Activated CD4-positive, alpha-beta T cell treated with anti-CD3 and anti-CD28 coated beads, Interleukin-2, amount 10 ng/mL, durations not matched to agents 7 days and 5 days (primary cell): ENCODE measurements around the gene PARP12. TPM values are rescaled to one million over a fixed set of nuclear protein-coding genes. Genes with fewer than 3 reads are reported as not detected.
A peak's percentile ranks its signal among the peaks of the same experiment; 100 is the strongest.

ENCODE experiments used
- CTCF ChIA-PET: fragments of 350-600 bp; sonication (Branson Sonifier 250); formaldehyde crosslinking; loops from one replicate; lab custom pipeline; 2021; ENCODE audit warnings: antibody characterized with exemption; lab: Charles Lee
- POLR2A ChIA-PET: fragments of 350-600 bp; sonication (Branson Sonifier 250); formaldehyde crosslinking; loops from one replicate; lab custom pipeline; 2021; ENCODE audit warnings: antibody characterized with exemption; lab: Charles Lee
- DNase-seq: peaks from one replicate; pipeline ENCODE4 v3.0.0-alpha.2; 2020
- H3K27ac Mint-ChIP-seq: one replicate; pipeline ENCODE4 v1.8.0; 2021; ENCODE audit warnings: mild to moderate bottlenecking, moderate library complexity, mixed read lengths
- H3K27me3 Mint-ChIP-seq: one replicate; pipeline ENCODE4 v1.8.0; 2021; ENCODE audit warnings: mixed read lengths
- H3K36me3 Mint-ChIP-seq: one replicate; pipeline ENCODE4 v1.8.0; 2021; ENCODE audit warnings: low read depth, mixed read lengths
- H3K4me1 Mint-ChIP-seq: one replicate; pipeline ENCODE4 v1.8.0; 2021; ENCODE audit warnings: mixed read lengths
- H3K4me3 Mint-ChIP-seq: one replicate; pipeline ENCODE4 v1.8.0; 2021; ENCODE audit warnings: mild to moderate bottlenecking, moderate library complexity, mixed read lengths
- H3K9me3 Mint-ChIP-seq: one replicate; pipeline ENCODE4 v1.8.0; 2021; ENCODE audit warnings: mixed read lengths
- total RNA-seq, 2 experiments: library from RNA; stranded (reverse); gene quantifications; one replicate each; pipeline ENCODE4 v1.2.3, GENCODE V29; 2021

PARP12 gene
- total RNA-seq, 2 experiments from 2014 or later = 121 to 129 TPM

- Mint-ChIP-seq H3K9me3 (no peaks in the 10 kb centered on the region), H3K4me3 (no peak overlapping the region), H3K27me3 (no peaks in the 10 kb centered on the region), H3K4me1 (peaks cover 1% of the 10 kb centered on the region), H3K27ac (peak overlapping the region; percentile 20), H3K36me3 (no peaks in the 10 kb centered on the region)
- POLR2A ChIA-PET = no interaction called here
- CTCF ChIA-PET = no interaction called here
- DNase-seq = no peak
Observed at GRCh38 chr7:139990571-139991268, 72.0 kb downstream of the PARP12 start.

- H3K27me3 Mint-ChIP-seq = no peaks in the 10 kb centered on the region
- DNase-seq = no peak
- H3K4me1 Mint-ChIP-seq = peaks cover 1% of the 10 kb centered on the region
- ChIA-PET POLR2A (no interaction called here), CTCF (no interaction called here)
- no peak overlapping the region for H3K27ac Mint-ChIP-seq
- no peaks in the 10 kb centered on the region for H3K36me3 Mint-ChIP-seq
- no peak overlapping the region for H3K4me3 Mint-ChIP-seq
- no peaks in the 10 kb centered on the region for H3K9me3 Mint-ChIP-seq
Observed at GRCh38 chr7:139990142-139990535, 72.6 kb downstream of the PARP12 start.

GRCh38 chr7:139989366-139990141 is 73.2 kb downstream of the PARP12 start:
- POLR2A ChIA-PET = no interaction called here
- peaks cover 1% of the 10 kb centered on the region for H3K4me1 Mint-ChIP-seq
- no peaks in the 10 kb centered on the region for H3K36me3 Mint-ChIP-seq
- H3K27ac Mint-ChIP-seq = no peak overlapping the region
- no peak for DNase-seq
- no peaks in the 10 kb centered on the region for H3K9me3 Mint-ChIP-seq
- CTCF ChIA-PET = interaction anchor here (0.7 to 1.6 kb wide), 4 partner anchors 79 to 555 kb away, joined by 3 to 4 read pairs (median 3); no protein-coding TSS in a partner anchor
- H3K4me3 Mint-ChIP-seq = no peak overlapping the region
- H3K27me3 Mint-ChIP-seq = no peaks in the 10 kb centered on the region

- H3K27me3 Mint-ChIP-seq = no peaks in the 10 kb centered on the region
- no peak overlapping the region for H3K27ac Mint-ChIP-seq
- H3K9me3 Mint-ChIP-seq = no peaks in the 10 kb centered on the region
- CTCF ChIA-PET = interaction anchor here (0.6 to 1.6 kb wide), 7 partner anchors 14 to 553 kb away, joined by 3 to 5 read pairs (median 3); no protein-coding TSS in a partner anchor
- H3K36me3 Mint-ChIP-seq = no peaks in the 10 kb centered on the region
- POLR2A ChIA-PET = no interaction called here
- no peak for DNase-seq
- H3K4me3 Mint-ChIP-seq = no peak overlapping the region
- H3K4me1 Mint-ChIP-seq = peaks cover 1% of the 10 kb centered on the region
Observed at GRCh38 chr7:139987691-139988516, 74.8 kb downstream of the PARP12 start.

- ChIA-PET POLR2A (no interaction called here), CTCF (interaction anchor here (0.6 to 1.4 kb wide), 2 partner anchors 302 to 486 kb away, joined by 3 read pairs; no protein-coding TSS in a partner anchor)
- H3K9me3 Mint-ChIP-seq = no peaks in the 10 kb centered on the region
- H3K4me3 Mint-ChIP-seq = no peak overlapping the region
- DNase-seq = no peak
- H3K4me1 Mint-ChIP-seq = peaks cover 10% of the 10 kb centered on the region
- H3K36me3 Mint-ChIP-seq = no peaks in the 10 kb centered on the region
- H3K27me3 Mint-ChIP-seq = no peaks in the 10 kb centered on the region
- no peak overlapping the region for H3K27ac Mint-ChIP-seq
Observed at GRCh38 chr7:139985811-139986210, 76.9 kb downstream of the PARP12 start.

- Mint-ChIP-seq H3K27me3 (no peaks in the 10 kb centered on the region), H3K4me3 (no peak overlapping the region), H3K36me3 (no peaks in the 10 kb centered on the region), H3K27ac (no peak overlapping the region), H3K9me3 (no peaks in the 10 kb centered on the region), H3K4me1 (peaks cover 18% of the 10 kb centered on the region)
- POLR2A ChIA-PET = no interaction called here
- DNase-seq = no peak
- CTCF ChIA-PET = no interaction called here
Observed at GRCh38 chr7:139984642-139985539, 77.9 kb downstream of the PARP12 start.

- Mint-ChIP-seq H3K4me3 (no peak overlapping the region), H3K36me3 (no peaks in the 10 kb centered on the region), H3K27me3 (no peaks in the 10 kb centered on the region), H3K4me1 (peaks cover 20% of the 10 kb centered on the region), H3K9me3 (no peaks in the 10 kb centered on the region), H3K27ac (peak overlapping the region; percentile 1)
- no peak for DNase-seq
- POLR2A ChIA-PET = no interaction called here
- CTCF ChIA-PET = no interaction called here
Observed at GRCh38 chr7:139982927-139983920, 79.5 kb downstream of the PARP12 start.

GRCh38 chr7:139981511-139981895 is 81.2 kb downstream of the PARP12 start:
- no peak for DNase-seq
- H3K27me3 Mint-ChIP-seq = no peaks in the 10 kb centered on the region
- H3K36me3 Mint-ChIP-seq = no peaks in the 10 kb centered on the region
- ChIA-PET POLR2A (no interaction called here), CTCF (no interaction called here)
- no peaks in the 10 kb centered on the region for H3K9me3 Mint-ChIP-seq
- H3K4me3 Mint-ChIP-seq = peak overlapping the region; percentile 40
- H3K27ac Mint-ChIP-seq = peak overlapping the region; percentile 83
- H3K4me1 Mint-ChIP-seq = peaks cover 24% of the 10 kb centered on the region

GRCh38 chr7:139976838-139977656 is 85.7 kb downstream of the PARP12 start:
- ChIA-PET POLR2A (no interaction called here), CTCF (no interaction called here)
- H3K4me1 Mint-ChIP-seq = peaks cover 24% of the 10 kb centered on the region
- H3K27ac Mint-ChIP-seq = no peak overlapping the region
- H3K36me3 Mint-ChIP-seq = no peaks in the 10 kb centered on the region
- H3K27me3 Mint-ChIP-seq = no peaks in the 10 kb centered on the region
- no peaks in the 10 kb centered on the region for H3K9me3 Mint-ChIP-seq
- no peak for DNase-seq
- H3K4me3 Mint-ChIP-seq = no peak overlapping the region

- POLR2A ChIA-PET = no interaction called here
- no peaks in the 10 kb centered on the region for H3K9me3 Mint-ChIP-seq
Observed at GRCh38 chr7:139976055-139976837, 86.5 kb downstream of the PARP12 start.

More at GRCh38 chr7:139976055-139976837, 86.5 kb downstream of the PARP12 start:
- Mint-ChIP-seq H3K4me3 (no peak overlapping the region), H3K27me3 (no peaks in the 10 kb centered on the region), H3K27ac (no peak overlapping the region), H3K4me1 (peaks cover 19% of the 10 kb centered on the region), H3K36me3 (no peaks in the 10 kb centered on the region)
- DNase-seq = no peak
- CTCF ChIA-PET = interaction anchor here (1.6 kb wide), 1 partner anchor 11 kb away, joined by 3 read pairs; no protein-coding TSS in a partner anchor
